T-helper 1 cell (primary cell): Measurements from ENCODE around the gene DGUOK.

Experiments used
- DNase-seq, 5 donors: peaks; one replicate each; pipeline ENCODE4 v3.0.0-alpha.2; 2012 to 2020

The DGUOK gene

GRCh38 chr2:73952499-73953446 lies 26.1 kb downstream of the DGUOK start:
- no peak for DNase-seq

DNA sequence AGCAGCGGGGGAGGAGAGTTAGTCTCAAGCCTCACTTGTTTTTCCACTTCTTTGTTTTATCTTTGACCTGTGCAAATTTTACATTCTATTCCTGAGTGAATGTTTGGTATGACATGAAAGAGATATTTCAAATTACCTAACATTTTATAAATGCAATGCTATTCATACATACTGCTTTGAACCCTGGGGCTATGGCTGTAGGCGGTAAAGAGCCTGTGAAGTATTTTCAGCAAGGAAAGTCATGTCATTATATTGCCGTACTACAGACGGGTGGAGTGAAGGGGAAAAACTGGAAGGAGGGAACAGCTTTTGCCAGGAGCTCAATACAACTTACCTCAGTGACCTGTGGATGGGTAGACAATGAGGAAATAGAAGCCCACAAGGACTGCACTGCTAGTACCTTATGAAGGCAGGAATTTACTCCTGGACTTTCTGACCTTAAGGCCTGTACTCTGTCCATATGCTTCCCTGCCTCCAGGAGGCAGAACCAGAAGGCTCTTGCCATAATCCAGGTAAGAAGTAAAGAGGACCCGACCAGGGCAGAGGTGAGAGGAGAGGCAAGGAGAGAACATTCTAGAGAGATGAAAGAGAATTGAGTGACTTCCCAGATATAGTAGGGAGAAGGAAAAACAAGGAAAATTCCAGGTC lies 29.7 kb downstream of the DGUOK start:
- no peak for DNase-seq

- no peak for DNase-seq
Measured at GRCh38 chr2:73961274-73961673, 34.6 kb downstream of the DGUOK start.

GRCh38 chr2:73961823-73962615 lies 35.3 kb downstream of the DGUOK start:
- no peak for DNase-seq

DNA sequence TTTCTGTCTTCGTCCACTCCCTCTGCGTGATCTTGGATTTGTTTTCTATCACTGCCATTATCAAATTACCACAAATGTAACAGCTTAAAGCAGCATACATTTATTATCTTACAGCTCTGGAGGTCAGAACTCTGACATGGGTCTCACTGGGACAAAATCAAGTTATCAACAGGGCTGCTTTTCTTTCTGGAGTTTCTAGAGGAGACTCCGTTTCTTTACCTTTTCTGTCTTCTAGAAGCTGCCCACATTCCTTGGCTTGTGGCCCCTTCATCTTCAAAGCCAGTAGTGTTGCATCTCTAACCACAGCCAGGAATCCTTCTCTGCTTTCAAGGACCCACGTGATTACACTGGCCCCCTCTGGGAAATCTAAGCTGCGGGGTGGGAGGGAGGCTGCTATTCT lies 36.1 kb downstream of the DGUOK start:
- DNase-seq, result no peak

- DNase-seq, result peak in 1 of 5 donors; percentile 62
Measured at GRCh38 chr2:73963385-73964120, 36.9 kb downstream of the DGUOK start.

- DNase-seq, result no peak
Measured at GRCh38 chr2:73964223-73964622, 37.5 kb downstream of the DGUOK start.

DNA sequence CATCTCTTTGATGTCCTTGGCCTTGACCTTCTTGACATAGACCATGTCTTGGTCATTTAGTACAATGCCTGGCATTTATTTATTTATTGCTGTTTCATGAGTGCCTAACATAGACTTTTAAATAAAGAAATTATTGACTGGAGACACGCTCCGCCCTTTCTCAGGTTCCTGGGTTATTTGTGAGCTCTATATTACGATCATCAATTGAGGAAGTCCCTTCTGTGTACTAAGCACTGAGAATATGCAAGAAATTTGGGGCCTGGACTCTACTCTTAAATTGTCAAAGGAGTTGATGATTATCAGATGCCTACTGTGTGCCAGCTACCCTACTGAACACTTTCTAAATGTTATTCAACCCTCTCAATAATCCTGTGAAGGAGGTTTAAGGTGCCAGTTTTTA lies 38.4 kb downstream of the DGUOK start:
- no peak for DNase-seq

DNA sequence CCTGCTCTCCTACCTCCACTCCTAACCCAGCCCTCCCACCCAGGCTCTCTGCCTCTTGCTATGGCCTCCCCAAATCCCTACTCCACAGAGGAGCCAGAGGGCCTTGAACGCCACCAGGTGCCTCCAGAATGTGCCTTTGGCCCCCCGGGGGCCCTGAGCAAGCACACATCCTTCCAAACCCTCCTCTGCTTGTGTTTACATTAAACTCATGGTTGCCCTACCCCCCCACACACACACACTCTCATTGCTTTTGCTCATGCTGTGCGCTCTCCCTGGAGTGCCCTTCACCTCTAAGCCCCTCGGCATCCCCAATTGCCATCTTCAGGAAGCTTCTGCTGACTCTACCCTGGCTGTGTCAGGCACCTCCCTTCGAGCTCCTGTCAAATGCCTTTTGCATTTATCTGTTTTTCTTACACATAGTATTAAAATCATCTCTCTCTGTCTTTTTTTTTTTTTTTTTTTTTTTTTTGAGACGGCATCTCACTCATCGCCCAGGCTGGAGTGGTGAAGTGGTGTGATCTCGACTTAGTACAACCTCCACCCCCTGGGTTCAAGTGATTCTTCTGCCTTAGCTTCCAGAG lies 41.8 kb downstream of the DGUOK start:
- no peak for DNase-seq

GRCh38 chr2:73969356-73969755 lies 42.7 kb downstream of the DGUOK start:
- no peak for DNase-seq

GRCh38 chr2:73970141-73970803 lies 43.6 kb downstream of the DGUOK start:
- DNase-seq, result no peak

GRCh38 chr2:73970850-73971471 lies 44.3 kb downstream of the DGUOK start:
- DNase-seq, result peak; percentile 19 to 73 (median 47)

GRCh38 chr2:73971722-73972121 lies 45.0 kb downstream of the DGUOK start:
- no peak for DNase-seq

DNA sequence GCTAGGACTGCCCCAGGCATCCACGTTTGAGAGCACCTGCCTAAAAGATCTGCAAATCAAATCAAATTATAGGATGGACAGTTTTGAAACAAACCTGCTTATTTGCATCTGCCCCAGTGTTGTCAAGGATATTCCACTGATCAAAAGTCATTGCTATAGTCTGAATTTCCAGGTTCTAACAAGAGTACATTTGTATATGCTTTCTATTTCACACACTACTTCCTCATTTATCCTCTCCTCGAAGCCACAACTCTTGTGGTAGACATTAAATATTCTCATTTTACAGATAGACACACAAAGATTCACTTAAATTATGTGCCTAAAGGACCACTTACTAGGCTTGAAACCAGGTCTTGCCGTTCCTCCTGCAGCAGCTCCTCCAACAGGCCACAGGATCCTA lies 46.2 kb downstream of the DGUOK start:
- DNase-seq, result no peak

DNA sequence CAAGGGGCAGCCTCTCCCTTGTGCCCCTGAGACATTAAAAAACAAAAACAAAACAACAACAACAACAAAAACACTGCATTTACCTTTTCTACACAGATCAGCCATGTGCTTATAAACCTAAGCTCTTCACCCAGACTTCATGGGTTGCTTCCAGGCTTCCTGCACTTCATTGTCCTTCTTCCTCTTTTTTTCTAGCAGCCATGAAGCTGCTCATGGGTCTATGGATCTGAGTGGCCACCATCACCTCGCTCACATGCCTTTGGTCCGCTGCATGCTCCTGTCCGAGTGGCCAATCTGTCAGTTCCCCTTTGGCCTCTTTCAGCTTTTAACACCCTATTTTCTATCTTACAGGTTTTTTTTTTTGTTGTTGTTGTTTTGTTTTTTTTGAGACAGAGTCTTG lies 49.1 kb downstream of the DGUOK start:
- no peak for DNase-seq

- no peak for DNase-seq
Measured at GRCh38 chr2:73976803-73977202, 50.1 kb downstream of the DGUOK start.

- DNase-seq, result no peak
Measured at GRCh38 chr2:73977466-73977865, 50.8 kb downstream of the DGUOK start.

DNA sequence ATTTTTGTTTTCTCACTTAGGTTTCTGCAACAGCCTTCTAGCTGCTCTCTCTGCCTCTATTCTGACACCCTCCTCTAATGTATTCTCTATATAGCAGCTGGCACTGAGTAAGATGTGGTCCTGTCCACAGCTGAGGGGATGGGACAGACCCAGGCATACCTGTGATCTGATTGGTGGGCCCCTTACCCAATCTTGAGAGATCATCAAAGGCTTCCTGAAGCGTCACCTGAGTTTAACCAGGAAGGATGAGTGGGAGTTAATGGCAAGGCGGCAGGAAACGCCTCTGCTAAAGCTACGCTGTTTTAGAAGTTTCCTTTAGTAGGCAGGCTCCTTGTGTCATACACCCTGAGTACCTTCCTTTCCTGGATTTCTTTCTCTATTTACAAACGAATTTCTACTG lies 52.3 kb downstream of the DGUOK start:
- peak in 4 of 5 donors; percentile 51 to 64 (median 62) for DNase-seq

GRCh38 chr2:73979686-73980085 lies 53.0 kb downstream of the DGUOK start:
- DNase-seq, result no peak

GRCh38 chr2:73980566-73980965 lies 53.9 kb downstream of the DGUOK start:
- DNase-seq, result no peak
